ENCODE data around the gene ERBB4.

- TF ChIP-seq POLR2A (IDR thresholded peaks at IDR 0.05) (no peak), CTCF (IDR thresholded peaks at IDR 0.05) (no peak), EP300 (IDR thresholded peaks at IDR 0.05) (no peak)
These were observed 533.4 kb downstream of the ERBB4 start for GRCh38 chr2:212005085-212005671.

Data from ovary (tissue), 3 donors.